Activated CD4-positive, CD25-positive, alpha-beta regulatory T cell (primary cell): ENCODE results near the gene ACSL1.

Experiments used
- DNase-seq, 4 experiments: peaks; one replicate each; lab custom pipeline; 2025; lab: John Stamatoyannopoulos, UW

Gene ACSL1

GRCh38 chr4:184721254-184721653, 104.5 kb downstream of the ACSL1 start:
- no peak for DNase-seq

- DNase-seq = no peak
Measured at GRCh38 chr4:184719407-184719806, 106.4 kb downstream of the ACSL1 start.

- no peak for DNase-seq
Measured at GRCh38 chr4:184715526-184715925, 110.2 kb downstream of the ACSL1 start.

GRCh38 chr4:184713887-184714286, 111.9 kb downstream of the ACSL1 start:
- no peak for DNase-seq

GRCh38 chr4:184712322-184712721, 113.4 kb downstream of the ACSL1 start:
- no peak for DNase-seq

GRCh38 chr4:184706453-184706852, 119.3 kb downstream of the ACSL1 start:
- DNase-seq = no peak

DNA sequence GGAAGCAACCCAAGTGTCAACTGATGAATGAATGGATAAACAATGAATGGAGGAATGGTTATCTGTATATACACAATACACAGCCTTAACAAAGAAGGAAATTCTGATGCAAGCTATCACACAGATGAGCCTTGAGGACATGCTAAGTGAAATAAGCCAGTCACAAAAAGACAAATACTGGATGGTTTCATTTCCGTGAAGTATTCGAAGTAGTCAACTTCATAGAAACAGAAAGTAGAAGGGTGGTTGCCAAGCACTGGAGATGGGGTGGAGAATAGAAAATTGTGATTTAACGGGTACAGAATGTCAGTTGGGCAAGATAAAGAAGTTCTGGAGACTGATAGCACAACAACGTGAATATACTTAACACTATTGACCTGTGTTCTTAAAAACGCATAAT, 120.1 kb downstream of the ACSL1 start:
- no peak for DNase-seq
